ENCODE results near the gene CROCC2. TPM values are rescaled to one million over a fixed set of nuclear protein-coding genes. Genes with fewer than 3 reads are reported as not detected.

Gene CROCC2
- total and polyA plus RNA-seq, 7 donors: 0.01 TPM; not detected in 6

GRCh38 chr2:240905176-240905781, 857 bp upstream of the CROCC2 start:
- TF ChIP-seq CTCF (IDR thresholded peaks at IDR 0.05): no peak
- intact Hi-C loops (cut with DNase I): no loop called here
- H3K36me3 ChIP-seq (ENCODE audit: insufficient read depth in 1 of 2, low read depth in 1 of 2): no peaks in the 10 kb centered on the region
- peaks cover 0 to 7% (median 0%) of the 10 kb centered on the region in 3 donors for H3K27me3 ChIP-seq (ENCODE audit: insufficient read depth in 3 of 3, low read length in 2 of 3)
- H3K4me3 ChIP-seq: no peak overlapping the region
- no peak for ATAC-seq
- H3K4me1 ChIP-seq: no peaks in the 10 kb centered on the region
- DNase-seq: peak; percentile 6 to 43
- WGBS, 3 donors: 58 to 82% (median 64%) methylated on average over 13 of the region's 13 CpGs
- no peaks in the 10 kb centered on the region for H3K9me3 ChIP-seq
- H3K27ac ChIP-seq: no peak overlapping the region

GRCh38 chr2:240906911-240907590, 915 bp downstream of the CROCC2 start:
- no peaks in the 10 kb centered on the region for H3K36me3 ChIP-seq (ENCODE audit: insufficient read depth in 1 of 2, low read depth in 1 of 2)
- no peak for TF ChIP-seq CTCF (IDR thresholded peaks at IDR 0.05)
- no peak overlapping the region for H3K27ac ChIP-seq
- H3K27me3 ChIP-seq (ENCODE audit: insufficient read depth in 3 of 3, low read length in 2 of 3): peaks cover 0 to 7% (median 0%) of the 10 kb centered on the region in 3 donors
- H3K4me3 ChIP-seq: no peak overlapping the region
- ATAC-seq: no peak
- no peaks in the 10 kb centered on the region for H3K9me3 ChIP-seq
- H3K4me1 ChIP-seq: no peaks in the 10 kb centered on the region
- DNase-seq: no peak
- 48 to 60% (median 58%) methylated on average over 21 to 22 of the region's 22 CpGs for WGBS, 3 donors
- intact Hi-C loops (cut with DNase I): no loop called here

- Histone ChIP-seq H3K27ac (no peak overlapping the region), H3K27me3 (ENCODE audit: insufficient read depth in 3 of 3, low read length in 2 of 3) (peaks cover 0 to 7% (median 0%) of the 10 kb centered on the region in 3 donors), H3K4me3 (no peak overlapping the region), H3K4me1 (peaks cover 4% of the 10 kb centered on the region), H3K36me3 (ENCODE audit: insufficient read depth in 1 of 2, low read depth in 1 of 2) (no peaks in the 10 kb centered on the region), H3K9me3 (no peaks in the 10 kb centered on the region)
- ATAC-seq (no peak), DNase-seq (no peak)
- WGBS, 3 donors: 49 to 60% (median 50%) methylated on average over 17 of the region's 17 CpGs
- TF ChIP-seq CTCF (IDR thresholded peaks at IDR 0.05): no peak
- intact Hi-C loops (cut with DNase I): no loop called here
Measured at GRCh38 chr2:240909216-240909974, 3.3 kb downstream of the CROCC2 start.

GRCh38 chr2:240911641-240912265, 5.6 kb downstream of the CROCC2 start:
- 82 to 83% (median 82%) methylated on average over 20 of the region's 20 CpGs for WGBS, 3 donors
- peaks cover 0 to 17% (median 3%) of the 10 kb centered on the region in 3 donors for H3K27me3 ChIP-seq (ENCODE audit: insufficient read depth in 3 of 3, low read length in 2 of 3)
- no peak for TF ChIP-seq CTCF (IDR thresholded peaks at IDR 0.05)

More at GRCh38 chr2:240911641-240912265, 5.6 kb downstream of the CROCC2 start:
- Histone ChIP-seq H3K4me1 (peaks cover 8% of the 10 kb centered on the region), H3K4me3 (no peak overlapping the region), H3K36me3 (ENCODE audit: insufficient read depth in 1 of 2, low read depth in 1 of 2) (no peaks in the 10 kb centered on the region), H3K9me3 (no peaks in the 10 kb centered on the region), H3K27ac (no peak overlapping the region)
- no peak for DNase-seq
- intact Hi-C loops (cut with DNase I): loop anchor here in 1 of 2 donors (5.0 kb wide), 1 partner anchor 76 kb away; no protein-coding TSS in a partner anchor
- ATAC-seq: no peak

Measured in psoas muscle (tissue), 8 donors.